HG03439 (cell line): Measurements from ENCODE around the gene DNLZ.
"Not testable (repeated sequence)": the region's sequence is repeated elsewhere in the genome, so short reads cannot be mapped to it uniquely, and the experiment has no call there.

ENCODE experiments used
- ATAC-seq: cut with Tn5 transposase; IDR thresholded peaks from one replicate; pipeline ENCODE4 v1.9.1; 2021; ENCODE audit warnings: mild to moderate bottlenecking, moderate library complexity; ENCODE audit not compliant: unreplicated experiment

The DNLZ gene

DNA sequence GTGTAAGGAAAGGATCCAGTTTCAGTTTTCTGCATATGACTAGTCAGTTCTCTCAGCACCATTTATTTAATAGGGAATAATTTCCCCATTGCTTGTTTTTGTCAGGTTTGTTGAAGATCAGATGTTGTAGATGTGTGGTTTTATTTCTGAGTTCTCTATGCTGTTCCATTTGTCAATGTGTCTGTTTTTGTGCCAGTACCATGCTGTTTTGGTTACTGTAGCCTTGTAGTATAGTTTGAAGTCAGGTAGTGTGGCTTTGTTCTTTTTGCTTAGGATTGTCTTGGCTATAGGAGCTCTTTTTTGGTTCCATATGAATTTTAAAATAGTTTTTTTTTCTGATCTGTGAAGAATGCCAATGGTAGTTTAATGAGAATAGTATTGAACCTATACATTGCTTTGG is 42.6 kb downstream of the DNLZ start:
- ATAC-seq: not testable (repeated sequence)

DNA sequence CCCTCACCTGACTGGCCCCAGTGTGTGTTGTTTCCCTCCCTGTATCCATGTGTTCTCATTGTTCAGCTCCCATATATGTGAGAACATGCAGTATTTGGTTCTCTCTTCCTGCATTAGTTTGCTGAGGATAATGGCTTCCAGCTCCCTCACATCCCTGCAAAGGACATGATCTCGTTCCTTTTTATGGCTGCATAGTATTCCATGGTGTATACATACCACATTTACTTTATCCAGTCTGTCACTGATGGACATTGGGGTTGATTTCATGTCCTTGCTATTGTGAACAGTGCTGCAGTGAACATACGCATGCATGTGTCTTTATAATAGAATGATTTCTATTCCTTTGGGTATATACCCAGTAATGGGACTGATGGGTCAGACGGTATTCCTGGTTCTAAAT is 43.6 kb downstream of the DNLZ start:
- ATAC-seq: not testable (repeated sequence)

DNA sequence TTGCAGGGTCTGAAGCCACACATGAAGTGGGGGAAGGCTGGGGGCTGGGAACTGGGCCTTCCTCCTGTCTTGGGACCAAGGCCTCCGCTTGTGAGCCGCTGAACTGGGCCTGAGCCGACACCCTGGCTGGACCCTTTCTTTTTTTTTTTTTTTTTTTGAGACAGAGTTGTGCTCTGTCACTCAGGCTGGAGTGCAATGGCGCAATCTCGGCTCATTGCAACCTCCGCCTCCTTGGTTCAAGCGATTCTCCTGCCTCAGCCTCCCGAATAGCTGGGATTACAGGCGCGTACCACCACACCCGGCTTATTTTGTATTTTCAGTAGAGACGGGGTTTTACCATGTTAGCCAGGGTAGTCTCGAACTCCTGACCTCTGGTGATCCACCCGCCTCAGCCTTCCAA is 44.3 kb downstream of the DNLZ start:
- ATAC-seq: not testable (repeated sequence)

DNA sequence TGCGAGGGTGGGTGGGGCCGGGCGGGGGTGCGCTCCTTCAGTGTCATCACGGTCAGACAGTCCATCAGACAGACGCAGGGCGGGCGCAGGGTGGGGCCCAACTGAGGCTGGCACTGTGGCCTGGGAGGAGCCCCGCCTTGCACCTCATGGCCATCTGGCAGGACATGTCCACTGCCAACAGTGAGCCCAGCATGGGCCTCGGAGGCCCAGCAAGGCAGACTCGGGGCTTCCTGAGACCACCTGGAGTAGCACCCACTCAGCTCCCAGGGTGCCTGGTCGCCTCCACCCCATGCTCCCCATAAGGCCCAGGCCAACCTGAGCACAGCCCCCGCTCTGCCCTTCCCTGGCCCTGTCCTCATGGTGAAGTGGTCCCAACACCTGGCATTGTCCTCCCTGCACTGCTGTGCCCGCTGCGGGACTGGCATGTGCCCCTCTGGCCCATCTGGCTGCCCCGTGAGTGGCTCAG is 44.7 kb downstream of the DNLZ start:
- no peak for ATAC-seq

DNA sequence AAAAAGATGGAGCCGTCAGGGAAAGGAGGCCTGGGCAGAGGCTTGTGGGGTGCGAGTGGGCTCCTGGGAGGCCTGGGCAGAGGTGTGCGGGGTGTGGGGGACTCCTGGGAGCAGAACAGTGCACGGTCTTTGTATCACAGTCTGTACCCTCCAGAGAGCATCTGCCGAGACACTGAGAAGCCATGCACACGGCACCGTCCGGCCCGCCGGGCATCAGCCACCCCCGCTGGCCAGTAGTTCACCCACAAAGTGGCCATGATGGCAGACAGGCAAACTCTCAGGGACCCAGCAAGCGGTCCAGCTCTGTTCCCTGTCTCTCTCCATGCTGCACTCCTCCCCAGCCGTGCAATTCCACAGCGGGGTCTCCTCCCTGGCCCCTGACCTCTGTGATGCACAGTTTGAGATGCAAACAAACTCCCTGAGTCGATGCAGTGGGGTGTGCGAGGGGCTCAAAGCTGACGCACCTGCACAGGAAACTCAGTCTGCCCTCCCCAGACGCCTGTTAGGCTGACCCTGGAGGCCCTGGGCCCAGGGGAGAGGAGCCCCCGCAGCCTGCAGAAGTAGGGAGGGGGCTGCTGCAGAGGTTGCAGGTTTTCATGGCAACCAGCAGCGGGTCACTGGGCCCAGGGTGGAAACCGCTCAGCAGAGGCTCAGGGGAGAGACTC is 45.3 kb downstream of the DNLZ start:
- no peak for ATAC-seq

DNA sequence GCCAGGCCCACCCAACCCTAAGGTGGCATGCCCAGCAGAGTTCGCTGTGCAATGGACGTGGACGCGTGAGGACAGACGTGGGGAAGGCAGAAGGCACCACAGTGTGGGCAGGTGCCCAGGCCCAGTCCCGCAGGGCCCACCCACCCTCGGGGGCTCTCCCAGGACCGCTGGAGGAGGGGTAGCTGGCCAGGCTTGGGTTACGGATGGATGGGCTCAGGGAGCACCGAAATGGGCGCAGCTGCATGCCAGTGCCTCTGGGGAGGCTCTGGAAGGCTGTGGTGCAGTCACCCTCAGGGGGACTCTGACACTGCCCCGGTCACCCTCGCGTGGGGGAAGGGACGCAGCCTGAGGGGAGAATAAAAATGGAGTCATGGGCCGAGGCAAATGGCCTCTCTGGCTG is 45.8 kb downstream of the DNLZ start:
- ATAC-seq: no peak

DNA sequence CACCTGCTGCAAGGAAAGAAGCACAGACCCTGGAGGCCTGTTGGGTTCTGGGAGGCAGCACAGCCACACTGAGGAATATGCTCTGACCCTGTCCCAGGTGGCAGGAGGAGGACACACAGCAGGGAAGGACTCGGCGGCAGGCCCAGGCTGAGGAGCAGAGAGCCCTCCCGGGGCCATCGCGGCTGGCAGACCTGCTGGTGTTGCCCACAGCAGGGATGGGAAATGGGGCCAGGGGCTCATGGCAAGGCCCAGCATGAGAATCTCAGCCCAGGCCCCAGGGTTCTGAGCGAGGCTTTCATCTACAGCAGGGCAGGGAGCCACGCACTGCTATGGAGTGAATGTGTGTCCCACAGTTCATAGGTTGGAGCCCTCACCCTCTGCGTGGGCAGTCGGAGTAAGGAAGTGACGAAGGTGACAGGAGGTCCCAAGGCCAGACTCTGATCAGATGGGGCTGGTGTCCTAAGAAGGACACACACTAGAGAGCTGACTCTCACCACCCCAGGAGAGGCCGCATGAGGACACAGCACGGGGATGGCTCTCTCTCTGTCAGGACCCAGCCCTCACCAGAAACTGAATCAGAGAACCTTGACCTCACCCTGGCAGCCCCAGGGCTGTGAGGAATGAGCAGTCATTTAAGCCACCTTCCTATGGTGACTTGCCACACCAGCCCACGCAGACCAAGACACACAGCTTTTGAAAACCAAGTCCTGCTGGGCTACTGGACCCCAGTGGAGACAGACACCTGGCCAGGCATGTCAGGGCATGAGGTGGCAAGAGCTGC is 46.5 kb downstream of the DNLZ start:
- no peak for ATAC-seq

DNA sequence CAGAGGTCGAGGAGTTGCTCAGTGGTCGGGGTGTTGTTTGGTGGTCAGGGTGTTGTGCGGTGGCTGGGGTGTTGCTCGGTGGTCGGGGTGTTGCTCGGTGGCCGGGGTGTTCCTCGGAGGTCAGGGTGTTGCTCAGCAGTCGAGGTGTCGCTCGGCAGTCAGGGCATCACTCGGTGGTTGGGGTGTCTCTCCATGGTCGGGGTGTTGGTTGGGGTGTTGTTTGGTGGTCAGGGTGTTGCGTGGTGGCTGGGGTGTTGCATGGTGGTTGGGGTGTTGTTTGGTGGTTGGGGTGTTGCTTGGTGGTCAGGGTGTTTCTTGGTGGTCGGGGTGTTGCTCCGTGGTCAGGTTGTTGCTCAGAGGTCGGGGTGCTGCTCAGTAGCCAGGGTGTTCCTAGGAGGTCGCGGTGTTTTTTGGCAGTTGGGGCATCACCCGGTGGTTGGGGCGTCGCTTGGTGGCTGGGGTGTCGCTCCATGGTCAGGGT is 47.2 kb downstream of the DNLZ start:
- no peak for ATAC-seq

DNA sequence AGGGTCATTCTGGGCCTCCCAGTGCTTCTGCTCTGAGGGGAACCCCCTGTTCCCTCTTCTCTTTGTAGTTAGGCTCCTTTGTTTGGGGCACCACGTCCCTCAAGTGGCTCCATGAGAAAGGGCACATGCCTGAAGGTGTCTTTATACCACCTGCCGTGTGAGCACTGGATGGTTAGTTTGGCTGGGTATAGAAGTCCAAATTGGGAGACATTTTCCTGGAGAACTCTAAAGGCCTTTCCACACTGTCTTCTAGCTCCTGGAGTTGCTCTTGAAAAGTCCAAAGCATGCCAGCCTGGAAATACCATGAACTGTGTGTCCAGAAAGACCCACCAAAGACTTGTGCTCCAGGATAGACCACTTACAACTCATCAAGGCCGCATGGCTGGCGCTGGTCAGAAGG is 48.6 kb downstream of the DNLZ start:
- ATAC-seq: no peak

DNA sequence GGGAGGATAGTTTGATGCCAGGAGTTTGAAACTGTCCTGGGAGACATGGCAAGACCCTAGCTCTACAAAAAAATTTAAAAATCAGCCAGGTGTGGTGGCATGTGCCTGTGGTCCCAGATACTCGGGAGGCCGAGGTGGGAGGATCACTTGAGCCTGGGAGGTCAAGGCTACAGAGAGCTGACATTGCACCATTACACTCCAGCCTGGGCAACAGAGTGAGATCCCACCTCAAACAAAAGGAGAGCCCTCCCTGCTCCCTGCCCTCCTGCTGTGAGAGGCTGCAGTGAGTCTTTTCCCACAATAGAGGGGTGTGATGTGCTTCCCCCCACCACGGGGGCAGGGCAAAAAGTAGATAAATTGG is 49.5 kb downstream of the DNLZ start:
- ATAC-seq: no peak

DNA sequence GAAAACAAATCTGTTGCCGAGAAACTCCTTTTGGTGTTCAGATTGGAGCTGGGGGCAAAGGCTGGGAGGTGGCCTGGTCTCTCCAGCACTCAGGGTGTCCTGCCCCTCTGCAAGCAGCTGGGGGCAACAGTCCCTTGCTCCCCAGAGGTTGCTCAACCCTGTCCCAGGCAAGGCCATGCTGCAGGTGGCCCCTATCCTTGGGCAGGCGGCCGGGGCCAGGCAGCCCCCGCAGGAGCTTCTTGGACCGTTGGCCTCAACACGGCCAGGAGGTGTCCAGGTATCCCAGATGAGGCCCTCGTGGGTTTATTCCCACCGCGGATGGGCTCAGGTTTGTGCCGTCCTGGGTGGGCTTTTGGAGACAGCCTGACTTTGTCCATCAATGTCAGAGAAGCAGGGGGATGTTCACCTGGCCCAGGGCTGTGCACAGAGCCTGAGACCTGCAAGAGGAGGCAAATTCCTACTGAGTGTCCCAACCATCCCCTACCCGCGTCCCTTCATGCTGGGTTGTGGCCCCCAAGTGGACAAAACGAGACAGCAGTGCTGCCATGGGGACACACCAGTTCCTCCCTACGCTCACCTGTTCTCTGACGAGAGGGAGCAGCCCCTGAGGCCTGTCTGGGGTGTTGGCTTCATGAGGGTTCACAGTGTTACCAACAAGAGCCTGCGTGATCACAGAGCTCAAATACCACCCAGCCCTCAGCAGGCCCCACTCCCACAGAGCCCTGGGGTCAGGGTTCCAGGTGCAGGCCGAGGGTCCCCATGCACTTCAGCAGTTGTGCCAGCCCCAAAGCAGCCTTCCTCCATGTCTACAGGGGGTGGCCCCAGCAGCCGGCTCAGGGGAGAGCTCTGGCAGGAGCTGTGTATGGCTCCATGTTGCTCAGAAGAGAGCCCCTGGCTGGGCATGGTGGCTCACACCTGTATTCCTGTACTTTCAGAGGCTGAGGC is 50.2 kb downstream of the DNLZ start:
- ATAC-seq: no peak

DNA sequence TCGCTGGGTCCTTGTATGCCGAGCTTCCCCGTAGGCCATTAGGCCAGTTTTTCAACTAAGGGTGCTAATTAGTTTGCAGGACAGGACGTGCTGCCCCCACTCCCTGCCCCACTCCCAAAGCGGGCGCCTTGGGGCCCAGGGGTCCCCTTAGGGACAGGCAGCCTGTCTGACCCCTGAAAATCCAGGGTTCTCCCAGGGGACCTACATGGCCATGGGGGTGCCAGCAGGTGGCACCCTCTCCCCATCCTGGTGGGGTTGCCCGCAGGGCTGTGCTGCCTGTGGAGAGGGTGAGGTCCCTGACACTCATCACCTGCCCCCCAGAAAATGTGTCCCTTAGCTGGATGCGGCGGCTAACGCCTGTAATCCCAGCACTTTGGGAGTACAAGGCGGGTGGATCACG is 51.1 kb downstream of the DNLZ start:
- ATAC-seq: no peak

DNA sequence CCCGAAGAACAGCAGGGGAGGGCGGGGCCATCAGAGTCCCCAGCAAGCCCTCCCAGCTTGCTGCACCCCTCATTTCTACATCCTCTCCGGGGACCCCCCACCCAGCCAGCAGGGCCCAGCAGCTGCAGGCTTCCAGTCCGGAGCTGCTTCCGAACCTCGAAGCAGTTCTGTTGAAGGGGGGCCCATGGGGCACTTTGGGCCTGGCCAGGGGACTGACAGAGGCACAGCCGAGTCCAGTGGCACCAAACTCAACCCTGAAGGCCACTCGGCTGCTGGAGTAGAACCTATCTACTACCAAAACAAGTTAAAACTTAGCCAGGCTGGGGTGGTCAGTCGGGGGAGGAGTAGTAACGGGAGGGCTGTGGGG is 51.6 kb downstream of the DNLZ start:
- ATAC-seq: no peak

DNA sequence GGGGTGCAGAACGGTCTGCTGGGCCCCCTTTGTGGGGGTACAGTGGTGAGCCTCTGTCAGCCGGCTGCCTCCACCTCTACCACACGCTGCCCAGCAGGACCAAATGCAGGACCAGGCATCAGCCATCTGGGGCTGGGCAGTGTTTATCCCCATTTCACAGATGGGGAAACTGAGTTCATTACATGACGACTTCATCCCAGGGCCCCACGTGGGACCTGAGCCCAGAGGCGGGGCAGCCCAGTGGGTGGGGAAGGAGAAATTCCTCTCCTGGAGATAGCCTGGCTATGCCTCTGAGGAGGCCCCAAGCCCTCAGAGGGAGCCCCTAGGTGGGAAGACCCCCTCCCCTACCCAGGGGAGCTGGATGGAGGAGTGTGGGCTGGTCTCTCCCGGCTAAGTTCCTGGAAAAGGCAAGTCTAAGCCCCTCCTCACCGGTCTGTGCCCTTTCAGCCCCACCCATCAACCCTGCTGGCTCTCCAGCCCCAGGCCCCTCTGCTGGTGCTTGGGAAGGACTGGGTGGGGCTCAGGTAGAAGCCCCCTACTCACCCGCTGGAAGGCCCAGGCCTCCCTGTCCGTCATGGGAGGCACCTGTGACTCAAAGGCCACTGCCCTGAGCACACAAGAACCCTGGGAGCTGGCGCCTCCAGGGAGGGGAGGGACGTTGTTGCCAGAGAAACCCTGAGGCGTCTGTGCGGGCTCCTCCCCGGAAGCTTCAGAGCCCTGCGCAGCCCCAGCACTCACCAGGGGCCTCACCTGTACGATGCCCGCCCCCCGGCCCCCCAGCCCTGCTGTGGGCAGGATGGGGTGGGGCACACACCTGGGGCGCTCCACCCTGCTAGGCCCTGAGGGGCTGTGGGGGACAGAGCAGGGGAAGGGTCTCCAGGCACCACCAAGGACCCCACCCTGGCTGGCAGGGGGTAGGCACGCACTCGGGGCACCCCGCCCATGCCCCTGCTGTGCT is 52.2 kb downstream of the DNLZ start:
- no peak for ATAC-seq

DNA sequence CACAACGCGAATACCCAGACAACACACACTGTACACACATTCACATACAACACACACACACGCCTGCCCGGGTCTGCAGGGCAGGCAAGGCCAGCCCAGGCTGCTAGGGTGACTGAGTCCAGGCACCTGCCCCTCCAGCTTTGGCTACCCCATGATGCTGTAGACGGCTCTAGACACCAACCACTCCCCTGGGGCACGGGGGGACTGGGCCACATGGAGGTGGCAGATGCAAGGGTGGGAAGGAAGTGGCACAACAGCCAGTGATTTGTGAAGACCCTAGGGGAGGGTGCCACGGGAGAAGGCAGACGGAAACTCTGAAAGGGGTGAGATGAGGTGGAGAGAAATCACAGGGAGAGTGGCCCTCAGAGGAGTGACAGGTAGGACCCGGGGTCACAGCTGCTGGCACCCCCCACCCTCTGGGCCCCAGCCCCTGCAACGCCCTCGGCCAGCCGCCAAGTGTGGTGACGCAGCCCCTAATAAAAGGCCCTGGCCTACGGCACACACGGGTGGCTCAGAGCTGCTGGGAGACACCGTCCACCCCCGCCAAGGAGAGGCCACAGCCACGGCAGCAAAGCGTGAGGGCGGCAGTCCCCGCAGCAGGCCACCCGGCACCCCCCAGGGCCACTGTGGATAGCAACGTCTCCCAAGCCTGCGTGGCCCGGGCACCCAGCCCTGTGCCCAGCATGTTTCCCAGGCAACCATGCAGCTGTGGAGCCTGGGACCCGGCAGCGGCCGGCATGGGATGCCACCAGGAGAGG is 53.1 kb downstream of the DNLZ start:
- no peak for ATAC-seq

DNA sequence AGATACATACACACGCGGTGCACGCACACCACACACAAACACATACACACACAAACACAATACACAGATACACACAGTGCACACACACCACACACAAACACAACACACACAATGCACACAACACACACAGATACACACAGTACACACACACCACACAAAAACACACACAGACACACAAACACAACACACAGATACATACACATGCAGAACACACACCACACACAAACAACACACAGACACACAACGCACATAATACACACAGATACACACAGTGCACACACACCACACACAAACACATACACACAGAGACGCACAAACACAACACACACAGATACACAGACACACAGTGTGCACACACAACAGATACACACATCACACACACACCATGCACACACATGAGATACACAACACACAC is 53.7 kb downstream of the DNLZ start:
- ATAC-seq: no peak
